ENCODE results near the gene BBX. TPM values are rescaled to one million over a fixed set of nuclear protein-coding genes. Genes with fewer than 3 reads are reported as not detected.

BBX gene
- total and polyA plus RNA-seq, 2 of the 4 experiments (the other 2 are of a cell fraction), result 13.6 to 107 TPM

- H3K4me1 ChIP-seq (ENCODE audit: control insufficient read depth, insufficient read depth, low read length), result no peaks in the 10 kb centered on the region
- H4K20me1 ChIP-seq (ENCODE audit: insufficient read depth, low read length), result no peaks in the 10 kb centered on the region; the same call in 1 of the 2 replicates
- peaks cover 0 to 3% of the 10 kb centered on the region in 2 experiments; a peak in 1 of 4 replicates for H3K79me1 ChIP-seq (ENCODE audit: low read depth in 1 of 2, low read length in 2 of 2)
- H3K9me3 ChIP-seq (ENCODE audit: control insufficient read depth, insufficient read depth, low read length), result no peaks in the 10 kb centered on the region
- no peak overlapping the region for H3K18ac ChIP-seq (ENCODE audit: low read depth, low read length)
- no peak overlapping the region for H3K4me3 ChIP-seq (ENCODE audit: insufficient read depth, low read depth, low read length)
- intact Hi-C loops (cut with micrococcal nuclease), result no loop called here
- no peak overlapping the region for H4K5ac ChIP-seq (ENCODE audit: low read depth, low read length)
- no peak overlapping the region for H2BK120ac ChIP-seq (ENCODE audit: low read depth, low read length)
- no peaks in the 10 kb centered on the region for H3K27me3 ChIP-seq (ENCODE audit: control insufficient read depth, insufficient read depth, low read length)
- H3K9ac ChIP-seq (ENCODE audit: low read depth, low read length), result no peak overlapping the region
- CTCF ChIA-PET, result no interaction called here
- WGBS, 2 experiments (ENCODE audit: extremely low coverage in 2 of 2, insufficient read length in 1 of 2), result no CpG with 5 or more reads among the region's 1 CpG
- no peak overlapping the region for H2AK9ac ChIP-seq (replicated peaks; ENCODE audit: low read depth, low read length, poor library complexity)
- no peak overlapping the region for H2BK15ac ChIP-seq (ENCODE audit: low read depth, low read length)
- TF ChIP-seq MXI1 (IDR thresholded peaks at IDR 0.05; ENCODE audit: borderline replicate concordance, low read depth, low read length) (no peak), MAFK (IDR thresholded peaks at IDR 0.05; ENCODE audit: low read depth, low read length) (no peak), ELK1 (IDR thresholded peaks at IDR 0.05; ENCODE audit: borderline replicate concordance, low read depth, low read length) (no peak), FOS (IDR thresholded peaks at IDR 0.05; ENCODE audit: low read depth, low read length) (no peak), CHD1 (IDR thresholded peaks at IDR 0.05; ENCODE audit: low read depth, low read length) (no peak), MAZ (IDR thresholded peaks at IDR 0.05; ENCODE audit: borderline replicate concordance, low read depth, low read length) (no peak), USF2 (IDR thresholded peaks at IDR 0.05; ENCODE audit: low read depth, low read length) (no peak)
- H3K56ac ChIP-seq (ENCODE audit: extremely low read depth, insufficient read depth, low read length), result no peak overlapping the region
- in situ Hi-C loops (cut with MboI; ENCODE audit: low sequenced_read_pairs), result no loop called here
- BruUV-seq (replicated peaks), result no TSS peak
- H3K4me2 ChIP-seq (ENCODE audit: low read depth, low read length), result no peak overlapping the region
- no peak overlapping the region for H2BK5ac ChIP-seq (ENCODE audit: low read depth, low read length, poor library complexity, severe bottlenecking)
- no peak for ATAC-seq (ENCODE audit: low read depth)
- H3K14ac ChIP-seq (replicated peaks; ENCODE audit: low read depth, low read length), result no peak overlapping the region
- peaks cover 4% of the 10 kb centered on the region for H3K36me3 ChIP-seq (ENCODE audit: control insufficient read depth, insufficient read depth, low read length)
- H2AFZ ChIP-seq (replicated peaks; ENCODE audit: low read length, poor library complexity), result no peak overlapping the region
- no peak overlapping the region for H2AK5ac ChIP-seq (ENCODE audit: low read depth, low read length)
- no peak overlapping the region for H3K23ac ChIP-seq (ENCODE audit: low read depth, low read length)
- H4K91ac ChIP-seq (ENCODE audit: insufficient read depth, low read depth, low read length), result no peak overlapping the region
- H3K4ac ChIP-seq (ENCODE audit: low read depth, low read length), result no peak overlapping the region
- no peak overlapping the region for H4K8ac ChIP-seq (ENCODE audit: low read depth in 2 of 2, low read length in 2 of 2)
- H2BK20ac ChIP-seq (ENCODE audit: low read depth, low read length), result no peak overlapping the region
- H3K9me1 ChIP-seq (ENCODE audit: insufficient read depth, low read length), result 0 out of 2 replicates have a peak, but pooled peaks cover 3% of the 10 kb centered on the region
- dilution Hi-C loops (cut with HindIII; ENCODE audit: low sequenced_read_pairs, unreplicated experiment), result no loop called here
- H3K27ac ChIP-seq (ENCODE audit: insufficient read depth, low read length), result no peak overlapping the region
- POLR2A ChIA-PET (ENCODE audit: unreplicated experiment), result no interaction called here
- no peak for DNase-seq
Measured at GRCh38 chr3:107581230-107581629, 58.5 kb downstream of the BBX start.

Measured in IMR-90 (cell line).